Measurements from ENCODE around the gene KDM4C.

The KDM4C gene

DNA sequence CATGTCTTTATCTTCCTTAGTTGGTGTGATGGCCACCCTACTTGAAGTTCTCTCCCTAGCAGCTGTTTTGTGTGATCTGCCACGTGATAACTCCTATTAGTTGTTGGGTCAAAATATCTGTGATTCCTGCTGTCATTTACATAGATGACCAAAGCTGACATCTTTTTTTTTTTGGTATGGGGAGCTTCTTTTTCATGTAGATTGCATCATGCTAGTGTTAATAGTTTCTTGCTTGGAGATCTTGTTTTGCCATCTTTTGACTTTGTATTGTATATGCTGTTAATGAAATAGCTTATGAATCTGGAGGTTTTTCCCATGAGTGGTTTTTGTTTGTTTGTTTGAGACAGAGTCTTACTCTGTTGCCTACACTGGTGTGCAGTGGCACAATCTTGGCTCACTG is 243.8 kb downstream of the KDM4C start:
- TF ChIP-seq, protein P1, sequence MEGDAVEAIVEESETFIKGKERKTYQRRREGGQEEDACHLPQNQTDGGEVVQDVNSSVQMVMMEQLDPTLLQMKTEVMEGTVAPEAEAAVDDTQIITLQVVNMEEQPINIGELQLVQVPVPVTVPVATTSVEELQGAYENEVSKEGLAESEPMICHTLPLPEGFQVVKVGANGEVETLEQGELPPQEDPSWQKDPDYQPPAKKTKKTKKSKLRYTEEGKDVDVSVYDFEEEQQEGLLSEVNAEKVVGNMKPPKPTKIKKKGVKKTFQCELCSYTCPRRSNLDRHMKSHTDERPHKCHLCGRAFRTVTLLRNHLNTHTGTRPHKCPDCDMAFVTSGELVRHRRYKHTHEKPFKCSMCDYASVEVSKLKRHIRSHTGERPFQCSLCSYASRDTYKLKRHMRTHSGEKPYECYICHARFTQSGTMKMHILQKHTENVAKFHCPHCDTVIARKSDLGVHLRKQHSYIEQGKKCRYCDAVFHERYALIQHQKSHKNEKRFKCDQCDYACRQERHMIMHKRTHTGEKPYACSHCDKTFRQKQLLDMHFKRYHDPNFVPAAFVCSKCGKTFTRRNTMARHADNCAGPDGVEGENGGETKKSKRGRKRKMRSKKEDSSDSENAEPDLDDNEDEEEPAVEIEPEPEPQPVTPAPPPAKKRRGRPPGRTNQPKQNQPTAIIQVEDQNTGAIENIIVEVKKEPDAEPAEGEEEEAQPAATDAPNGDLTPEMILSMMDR (conservative IDR thresholded peaks at IDR 0.05; ENCODE audit: control insufficient read depth, insufficient read depth, low read depth, low read length): no peak
- H3K4me3 ChIP-seq (ENCODE audit: control insufficient read depth, low read depth, low read length): no peak overlapping the region
- no peak for DNase-seq (ENCODE audit: low read depth)

DNA sequence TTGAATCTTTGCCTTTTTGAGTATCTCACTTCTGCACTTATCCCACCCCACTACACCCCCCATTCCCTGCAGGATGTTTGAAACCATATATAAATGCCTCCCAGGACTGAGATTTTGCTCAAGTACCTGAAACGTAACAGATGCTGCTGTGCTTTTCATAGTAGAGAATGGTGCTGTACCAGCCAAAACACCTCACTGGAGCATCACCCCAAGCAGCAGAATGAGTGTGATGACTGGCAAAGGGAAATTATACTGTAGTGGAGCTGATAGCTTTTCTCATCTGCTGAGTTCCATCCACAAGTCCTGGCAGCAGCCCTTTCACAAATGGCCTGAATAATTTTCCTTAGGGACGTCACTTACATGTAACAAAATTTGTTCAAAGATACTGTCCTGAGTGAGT is 246.1 kb downstream of the KDM4C start:
- no peak overlapping the region for H3K4me3 ChIP-seq (ENCODE audit: control insufficient read depth, low read depth, low read length)
- no peak for DNase-seq (ENCODE audit: low read depth)
- TF ChIP-seq, protein P1 (conservative IDR thresholded peaks at IDR 0.05; ENCODE audit: control insufficient read depth, insufficient read depth, low read depth, low read length): no peak

DNA sequence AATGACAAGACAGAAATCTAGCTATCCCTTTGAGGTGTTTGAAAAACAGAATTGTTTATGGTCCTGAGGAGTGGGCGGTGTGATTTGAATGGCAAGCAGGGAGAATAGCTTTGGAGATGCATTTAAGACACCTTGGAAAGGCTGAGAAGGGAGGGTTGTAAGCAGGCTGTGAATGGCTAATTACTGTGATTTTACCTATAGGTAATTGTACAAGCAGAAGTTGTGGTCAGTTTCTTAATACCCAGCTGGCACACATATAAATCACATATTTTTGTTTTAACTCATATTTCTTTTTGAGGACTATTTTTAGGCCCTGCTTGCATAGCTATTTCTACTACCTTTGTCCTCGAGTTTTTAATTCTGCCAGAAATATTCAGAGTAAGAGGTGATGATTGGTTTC is 248.6 kb downstream of the KDM4C start:
- no peak for DNase-seq (ENCODE audit: low read depth)
- no peak overlapping the region for H3K4me3 ChIP-seq (ENCODE audit: control insufficient read depth, low read depth, low read length)
- TF ChIP-seq, protein P1 (conservative IDR thresholded peaks at IDR 0.05; ENCODE audit: control insufficient read depth, insufficient read depth, low read depth, low read length): no peak

DNA sequence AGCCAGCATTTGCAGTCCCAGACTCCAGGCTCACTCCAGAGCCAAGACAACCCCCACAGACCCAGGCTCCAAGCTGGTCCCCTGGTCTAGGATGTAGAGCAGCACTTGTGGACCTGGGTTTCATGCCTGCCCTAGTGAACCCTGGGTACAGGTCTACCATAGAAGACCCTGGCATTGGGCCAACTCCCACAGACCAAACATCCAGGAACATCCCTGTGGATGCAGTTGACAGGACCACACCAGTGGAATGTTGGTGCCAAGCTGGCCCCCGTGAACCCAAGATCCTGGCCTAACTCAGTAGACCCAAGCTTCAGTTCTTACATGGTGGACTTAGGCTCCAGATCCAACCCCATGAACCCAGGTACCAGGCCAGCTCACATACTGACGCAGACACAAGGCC is 250.6 kb downstream of the KDM4C start:
- TF ChIP-seq, protein P1 (conservative IDR thresholded peaks at IDR 0.05; ENCODE audit: control insufficient read depth, insufficient read depth, low read depth, low read length): no peak
- DNase-seq (ENCODE audit: low read depth): no peak
- no peak overlapping the region for H3K4me3 ChIP-seq (ENCODE audit: control insufficient read depth, low read depth, low read length)

DNA sequence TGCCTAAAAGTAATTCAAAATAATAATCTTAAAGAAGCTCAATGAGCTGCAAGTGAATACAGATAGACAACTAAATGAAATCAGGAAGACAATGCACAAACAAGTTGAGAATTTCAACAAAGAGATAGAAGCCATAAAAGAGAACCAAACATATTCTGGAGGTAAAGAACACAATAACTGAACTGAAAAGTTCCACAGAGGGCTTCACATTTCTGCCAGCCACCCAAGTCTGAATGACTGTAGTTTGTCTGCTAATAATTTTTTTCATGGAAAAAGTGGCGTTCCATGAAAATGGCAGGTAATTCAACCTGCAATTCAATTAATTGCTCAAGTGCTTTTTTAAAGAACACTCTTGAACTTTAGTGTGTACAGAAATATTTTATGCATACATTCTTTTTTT is 251.3 kb downstream of the KDM4C start:
- H3K4me3 ChIP-seq (ENCODE audit: control insufficient read depth, low read depth, low read length): no peak overlapping the region
- no peak for DNase-seq (ENCODE audit: low read depth)
- TF ChIP-seq, protein P1 (conservative IDR thresholded peaks at IDR 0.05; ENCODE audit: control insufficient read depth, insufficient read depth, low read depth, low read length): no peak

DNA sequence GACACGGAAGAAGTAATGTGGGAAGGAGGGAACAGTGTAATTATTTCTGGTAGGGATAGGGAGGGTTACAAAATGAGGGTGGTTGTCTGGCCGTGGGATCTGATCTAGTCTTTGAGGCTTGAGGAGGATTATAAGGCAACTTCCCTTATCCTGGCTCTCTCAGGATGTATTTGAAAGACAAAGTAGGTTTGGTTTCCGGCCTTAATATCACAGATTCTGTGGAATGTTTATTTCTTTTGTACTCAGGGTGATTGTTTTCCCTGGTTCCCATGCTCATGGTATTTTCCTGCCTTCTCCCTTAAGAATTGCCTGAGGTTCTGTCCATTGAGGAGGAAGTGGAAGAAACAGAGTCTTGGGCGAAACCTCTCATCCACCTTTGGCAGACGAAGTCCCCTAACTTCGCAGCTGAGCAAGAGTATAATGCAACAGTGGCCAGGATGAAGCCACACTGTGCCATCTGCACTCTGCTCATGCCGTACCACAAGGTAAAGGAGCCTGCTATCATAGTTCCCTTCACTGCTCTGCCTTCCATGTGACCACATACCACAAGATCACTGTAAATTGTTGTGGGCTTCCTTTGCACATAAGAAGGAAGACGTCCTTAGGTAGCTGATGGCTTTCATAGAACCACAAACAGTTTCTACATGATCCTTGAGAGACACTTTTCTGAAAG is 253.8 kb downstream of the KDM4C start:
- no peak for DNase-seq (ENCODE audit: low read depth)
- no peak overlapping the region for H3K4me3 ChIP-seq (ENCODE audit: control insufficient read depth, low read depth, low read length)
- TF ChIP-seq, protein P1 (conservative IDR thresholded peaks at IDR 0.05; ENCODE audit: control insufficient read depth, insufficient read depth, low read depth, low read length): no peak

DNA sequence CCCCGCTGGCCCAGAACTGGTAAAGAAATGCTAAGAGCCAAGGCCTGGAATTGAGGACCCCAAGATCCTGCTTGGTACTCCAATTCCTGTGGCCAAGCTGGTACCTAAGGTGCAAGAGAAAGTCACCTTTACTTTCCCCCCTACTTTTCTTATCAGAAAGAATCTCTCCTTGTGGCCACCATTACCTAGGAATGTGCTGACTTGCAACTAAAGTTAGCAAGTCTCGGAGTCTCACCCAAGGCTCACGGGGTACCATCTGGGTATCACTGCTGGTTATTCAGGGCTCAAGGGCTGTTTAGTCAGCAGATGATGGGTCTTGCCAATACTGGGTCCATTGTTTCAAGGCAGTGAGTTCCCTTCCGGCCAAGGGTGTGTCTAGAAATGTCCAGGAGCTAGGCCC is 270.2 kb downstream of the KDM4C start:
- DNase-seq (ENCODE audit: low read depth): no peak
- TF ChIP-seq, protein P1 (conservative IDR thresholded peaks at IDR 0.05; ENCODE audit: control insufficient read depth, insufficient read depth, low read depth, low read length): no peak
- H3K4me3 ChIP-seq (ENCODE audit: control insufficient read depth, low read depth, low read length): no peak overlapping the region

Measured in fibroblast of mammary gland (primary cell).